Upper lobe of left lung (tissue), 4 donors: Measurements from ENCODE around the gene HINT3.

Experiments
- EP300 ChIP-seq, 4 donors: sonication (generic); formaldehyde crosslinking; IDR thresholded peaks; one replicate each; pipeline ENCODE4 v1.5.1; 2017; ENCODE audit warnings: antibody characterized with exemption in 4 of 4, control low read depth in 2 of 4
- POLR2A ChIP-seq, 4 donors: fragments of 450-650 bp; IDR thresholded peaks; one replicate each; pipeline ENCODE4 v1.5.1; 2016 to 2017; ENCODE audit warnings: antibody characterized with exemption in 4 of 4, mild to moderate bottlenecking in 2 of 4
- POLR2AphosphoS5 ChIP-seq, 2 donors: sonication (generic); formaldehyde crosslinking; IDR thresholded peaks; one replicate each; pipeline ENCODE4 v1.5.1; 2017; ENCODE audit warnings: antibody characterized with exemption in 2 of 2
- TF ChIP-seq, protein P1 (sequence below), 6 experiments: fragments of 450-650 bp in 4 of 6; fragments of 200-600 bp in 2 of 6; sonication (generic) in 2 of 6; IDR thresholded peaks; one replicate each; pipeline ENCODE4 v1.5.1; 2016 to 2019; ENCODE audit warnings: antibody characterized with exemption in 6 of 6

DNA sequence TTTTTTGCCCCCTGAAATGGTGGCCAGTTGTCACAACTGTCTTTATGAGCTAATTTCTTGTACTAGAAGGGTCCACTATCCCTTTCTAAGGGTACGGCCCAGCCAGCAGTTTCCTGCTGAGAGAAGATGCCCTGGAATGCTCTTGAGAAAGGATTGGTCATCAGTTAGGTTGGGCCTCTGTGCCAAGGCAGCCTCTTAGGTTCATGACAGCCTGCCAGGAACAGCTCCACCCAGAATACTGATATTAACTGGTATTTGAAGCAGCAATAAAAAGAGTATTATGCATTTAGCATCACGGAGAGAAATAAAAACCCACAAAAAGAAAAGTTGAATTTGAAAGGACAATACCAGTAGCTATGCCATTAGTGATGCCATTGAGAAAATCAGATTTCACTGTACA is 9.0 kb upstream of the HINT3 start:
- TF ChIP-seq, protein P1, sequence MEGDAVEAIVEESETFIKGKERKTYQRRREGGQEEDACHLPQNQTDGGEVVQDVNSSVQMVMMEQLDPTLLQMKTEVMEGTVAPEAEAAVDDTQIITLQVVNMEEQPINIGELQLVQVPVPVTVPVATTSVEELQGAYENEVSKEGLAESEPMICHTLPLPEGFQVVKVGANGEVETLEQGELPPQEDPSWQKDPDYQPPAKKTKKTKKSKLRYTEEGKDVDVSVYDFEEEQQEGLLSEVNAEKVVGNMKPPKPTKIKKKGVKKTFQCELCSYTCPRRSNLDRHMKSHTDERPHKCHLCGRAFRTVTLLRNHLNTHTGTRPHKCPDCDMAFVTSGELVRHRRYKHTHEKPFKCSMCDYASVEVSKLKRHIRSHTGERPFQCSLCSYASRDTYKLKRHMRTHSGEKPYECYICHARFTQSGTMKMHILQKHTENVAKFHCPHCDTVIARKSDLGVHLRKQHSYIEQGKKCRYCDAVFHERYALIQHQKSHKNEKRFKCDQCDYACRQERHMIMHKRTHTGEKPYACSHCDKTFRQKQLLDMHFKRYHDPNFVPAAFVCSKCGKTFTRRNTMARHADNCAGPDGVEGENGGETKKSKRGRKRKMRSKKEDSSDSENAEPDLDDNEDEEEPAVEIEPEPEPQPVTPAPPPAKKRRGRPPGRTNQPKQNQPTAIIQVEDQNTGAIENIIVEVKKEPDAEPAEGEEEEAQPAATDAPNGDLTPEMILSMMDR (IDR thresholded peaks at IDR 0.05), result no peak
- TF ChIP-seq POLR2AphosphoS5 (IDR thresholded peaks at IDR 0.05), result peak in 1 of 2 donors; percentile 33
- TF ChIP-seq POLR2A (IDR thresholded peaks at IDR 0.05), result no peak
- peak in 1 of 4 donors; percentile 70 for TF ChIP-seq EP300 (IDR thresholded peaks at IDR 0.05)
